T-helper 2 cell treated with Interferon-gamma antibody and Interleukin-4, amounts not matched to agents 100 ng/mL and 5 ng/mL, for 36 hours (primary cell): ENCODE measurements around the gene EMP3. TPM values are rescaled to one million over a fixed set of nuclear protein-coding genes. Genes with fewer than 3 reads are reported as not detected.

Experiments
- intact Hi-C: fragments of 100-400 bp; cut with micrococcal nuclease; formaldehyde crosslinking; loops from one replicate; pipeline ENCODE4 v1.15.1; 2023
- total RNA-seq: library from RNA; stranded (reverse); gene quantifications from 2 replicates; pipeline ENCODE4 v1.2.3, GENCODE V29; 2022

The EMP3 gene, protein sequence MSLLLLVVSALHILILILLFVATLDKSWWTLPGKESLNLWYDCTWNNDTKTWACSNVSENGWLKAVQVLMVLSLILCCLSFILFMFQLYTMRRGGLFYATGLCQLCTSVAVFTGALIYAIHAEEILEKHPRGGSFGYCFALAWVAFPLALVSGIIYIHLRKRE
- total RNA-seq, result 423 and 425 TPM in 2 replicates

DNA sequence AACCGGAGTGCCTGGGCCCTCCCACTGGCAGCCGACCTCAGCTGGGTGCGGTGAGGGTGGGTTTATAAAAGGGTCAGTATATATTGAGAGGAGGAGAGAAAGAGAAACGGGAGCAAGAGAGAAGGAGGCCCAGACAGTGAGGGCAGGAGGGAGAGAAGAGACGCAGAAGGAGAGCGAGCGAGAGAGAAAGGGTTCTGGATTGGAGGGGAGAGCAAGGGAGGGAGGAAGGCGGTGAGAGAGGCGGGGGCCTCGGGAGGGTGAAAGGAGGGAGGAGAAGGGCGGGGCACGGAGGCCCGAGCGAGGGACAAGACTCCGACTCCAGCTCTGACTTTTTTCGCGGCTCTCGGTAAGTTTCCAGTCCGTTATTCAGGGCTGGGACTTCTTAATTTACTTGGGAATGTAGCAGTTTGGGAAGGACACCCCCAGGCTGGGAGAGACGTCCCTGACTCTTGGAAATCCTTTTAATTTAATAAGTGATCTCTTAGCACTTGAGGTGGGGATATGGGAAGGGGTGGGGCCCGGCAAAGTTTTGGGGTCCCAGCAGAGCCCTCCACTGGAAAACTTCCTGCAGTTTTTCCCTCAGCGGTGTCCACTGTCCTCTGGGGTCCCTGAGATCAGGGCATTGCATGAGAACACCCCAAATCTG lies at the start of gene EMP3:
EMP3 (plus strand) TSS at position 288 of the 646 bp plus-strand sequence. CDS start 1,293 bp downstream, outside the sequence.
- intact Hi-C loops, result no loop called here

DNA sequence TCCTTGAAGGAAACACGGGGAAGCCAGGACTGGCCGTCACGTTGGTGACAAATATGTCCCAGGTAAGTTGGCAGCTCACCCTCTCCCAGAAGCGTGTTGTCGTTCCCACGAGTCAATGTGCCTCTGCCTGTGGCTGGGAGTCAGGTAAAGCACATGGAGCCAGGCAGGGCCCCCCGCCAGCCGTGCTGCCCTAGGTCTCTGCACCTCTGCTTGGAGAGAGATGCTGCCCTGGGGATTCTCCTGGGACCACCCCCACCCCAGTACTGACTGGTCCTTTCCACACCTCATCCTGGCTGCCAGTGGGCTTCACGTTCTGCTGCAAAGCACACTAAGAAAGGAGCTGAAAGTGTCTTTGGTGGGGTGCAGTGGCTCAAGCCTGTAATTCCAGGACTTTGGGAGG lies 45.6 kb upstream of the EMP3 start:
- intact Hi-C loops, result no loop called here

DNA sequence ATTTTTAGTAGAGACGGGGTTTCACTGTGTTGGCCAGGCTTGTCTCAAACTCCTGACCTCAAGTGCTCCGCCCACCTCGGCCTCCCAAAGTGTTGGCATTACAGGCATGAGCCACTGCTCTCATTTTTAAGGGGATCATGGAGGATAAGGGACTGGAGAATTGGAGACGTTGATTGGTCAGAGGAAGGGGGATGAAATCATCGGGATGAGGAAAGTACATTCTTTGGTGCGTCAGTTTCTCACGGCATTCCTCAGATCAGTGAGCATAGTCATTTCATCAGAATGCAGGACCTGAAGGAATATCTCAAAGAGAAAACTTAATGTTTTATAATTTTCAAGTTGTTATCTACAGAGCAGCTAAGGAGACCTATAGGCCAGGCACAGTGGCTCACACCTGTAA lies 41.4 kb upstream of the EMP3 start:
- intact Hi-C loops, result no loop called here

DNA sequence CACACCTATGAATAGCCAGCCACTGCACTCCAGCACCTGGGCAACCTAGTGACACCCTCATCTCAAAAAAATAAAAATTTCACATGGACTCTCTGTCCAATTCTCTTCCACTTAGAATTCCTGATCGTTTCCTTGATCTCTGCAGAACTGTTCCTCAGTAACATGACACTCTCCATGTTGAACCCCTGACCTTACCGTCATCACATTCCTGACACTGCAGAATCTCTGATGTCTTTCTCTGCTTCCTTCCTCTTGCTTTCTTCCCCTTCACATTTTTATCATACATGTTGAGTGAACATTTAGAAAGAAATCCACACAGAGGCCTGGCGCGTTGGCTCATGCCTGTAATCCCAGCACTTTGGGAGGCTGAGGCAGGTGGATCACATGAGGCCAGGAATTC lies 40.5 kb upstream of the EMP3 start:
- intact Hi-C loops, result no loop called here

DNA sequence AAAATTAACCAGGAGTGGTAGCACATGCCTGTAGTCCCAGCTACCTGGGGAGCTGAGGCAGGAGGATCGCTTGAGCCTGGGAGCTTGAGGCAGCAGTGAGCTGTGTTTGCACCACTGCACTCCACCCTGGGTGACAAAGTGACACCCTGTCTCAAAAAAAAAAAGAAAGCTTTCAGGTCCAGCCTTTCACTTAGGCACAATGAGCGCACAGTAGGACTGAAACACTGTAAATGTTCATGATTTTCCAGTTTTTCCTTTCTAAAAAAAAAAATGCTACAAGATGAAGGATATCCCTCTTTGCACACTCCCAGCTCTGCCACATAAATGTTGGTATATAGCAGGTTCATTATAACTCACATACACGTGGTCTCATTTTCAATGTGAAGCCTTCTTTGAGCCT lies 37.6 kb upstream of the EMP3 start:
- intact Hi-C loops, result no loop called here

DNA sequence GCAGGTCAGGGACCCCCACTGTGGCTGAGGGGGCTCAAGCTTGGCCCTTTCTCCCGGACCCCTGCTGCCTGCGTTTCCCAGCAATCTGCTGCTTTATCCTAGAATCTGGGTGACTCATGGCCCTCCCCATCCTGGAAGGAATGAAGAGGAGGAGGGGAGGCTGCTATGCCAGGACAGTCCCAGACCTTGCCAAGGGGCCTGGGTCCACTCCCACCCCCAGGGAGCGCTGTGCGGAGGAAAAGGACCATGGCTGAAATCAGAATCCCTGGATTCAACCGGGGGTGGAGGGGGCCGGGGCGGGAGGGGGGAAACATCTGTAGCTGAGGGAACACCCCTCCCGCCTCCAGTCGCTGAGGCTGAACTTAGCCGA lies 35.0 kb upstream of the EMP3 start:
- intact Hi-C loops, result no loop called here

DNA sequence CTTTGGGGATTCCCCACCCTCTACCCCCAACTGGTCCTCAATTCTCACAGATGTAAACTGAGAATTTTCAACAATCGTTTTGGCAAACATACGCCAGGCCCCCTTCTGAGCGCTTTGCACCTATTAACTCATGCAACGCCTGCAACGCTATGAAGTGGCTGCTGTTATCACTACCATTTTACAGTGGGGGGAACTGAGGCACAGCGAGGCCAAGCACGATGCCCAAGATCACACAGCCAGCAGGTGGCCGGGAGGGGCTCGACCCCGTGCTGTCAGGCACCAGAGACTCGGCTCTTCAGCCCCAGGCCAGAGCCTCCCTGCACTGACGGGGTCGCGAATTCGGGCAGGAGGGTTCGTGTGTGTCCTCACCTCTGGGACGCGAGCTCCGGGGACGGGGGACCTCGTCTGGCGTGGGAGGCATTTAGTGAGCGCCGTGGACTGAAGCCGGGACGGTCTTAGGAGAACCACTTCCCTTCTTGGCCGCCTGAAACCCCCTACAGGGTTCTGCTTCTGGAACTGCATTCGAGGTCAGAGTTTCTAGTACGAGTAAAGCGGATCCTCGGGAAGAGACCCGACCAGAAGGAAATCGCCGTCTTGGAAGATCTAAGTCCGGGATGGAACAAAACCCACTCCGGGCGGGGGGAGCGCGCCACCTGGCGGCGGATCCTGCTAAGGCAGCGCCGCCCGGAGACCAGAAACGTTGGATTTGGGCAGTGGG lies 34.4 kb upstream of the EMP3 start:
- intact Hi-C loops, result loop anchor here (1.0 kb wide), 1 partner anchor 24 kb away; no protein-coding TSS in a partner anchor

DNA sequence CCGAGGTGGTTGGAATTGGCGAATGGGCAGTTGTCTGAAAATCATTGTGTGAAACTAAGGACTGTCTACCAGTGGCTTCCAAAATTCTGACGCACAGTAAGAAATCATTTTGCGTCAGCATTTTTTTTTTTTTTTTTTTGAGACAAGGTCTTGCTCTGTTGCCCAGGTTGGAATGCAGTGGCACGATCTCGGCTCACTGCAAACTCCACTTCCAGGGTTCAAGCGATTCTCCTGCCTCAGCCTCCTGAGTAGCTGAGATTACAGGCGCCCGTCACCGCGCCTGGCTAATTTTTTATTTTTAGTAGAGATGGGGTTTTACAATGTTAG lies 33.9 kb upstream of the EMP3 start:
- intact Hi-C loops, result loop anchor here (1.0 kb wide), 1 partner anchor 24 kb away; no protein-coding TSS in a partner anchor

DNA sequence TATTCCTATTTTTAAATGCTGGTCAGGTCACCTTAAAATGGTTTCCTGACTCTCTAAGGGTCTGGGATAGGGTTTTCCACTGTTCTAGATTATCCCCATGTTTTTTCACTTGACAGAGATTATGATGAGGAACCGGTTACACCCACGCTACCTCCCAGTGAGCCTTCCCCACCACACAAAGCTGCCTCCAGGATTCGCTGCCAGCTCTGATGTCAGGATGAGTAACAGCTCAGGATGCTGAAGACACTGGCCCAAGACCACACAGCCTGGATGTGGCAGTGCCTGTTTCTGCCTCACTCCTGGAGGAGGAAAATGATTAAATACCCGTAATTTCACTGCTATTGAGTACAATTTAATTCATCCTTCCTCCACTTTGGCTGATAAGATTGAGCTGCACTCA lies 32.6 kb upstream of the EMP3 start:
- intact Hi-C loops, result no loop called here

DNA sequence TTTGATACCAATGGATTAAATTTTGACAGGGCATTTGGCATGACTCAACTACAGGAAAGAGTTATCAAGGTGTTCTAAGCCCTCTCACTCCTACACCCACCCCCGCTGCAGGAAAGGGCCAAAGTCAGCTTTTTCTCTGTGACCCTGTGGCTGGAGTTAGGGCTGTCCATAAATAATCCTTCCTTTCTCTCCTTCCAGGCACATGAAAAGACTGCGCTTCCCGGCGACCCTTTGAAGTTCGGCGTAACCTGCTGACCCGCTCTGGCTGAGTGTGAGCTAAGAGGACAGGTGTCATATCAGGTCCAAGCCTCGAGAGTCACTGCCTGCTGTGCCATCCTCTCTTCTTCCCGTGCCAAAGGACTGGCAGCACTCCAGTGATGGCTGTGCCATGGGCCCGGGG lies 29.9 kb upstream of the EMP3 start:
- intact Hi-C loops, result no loop called here

DNA sequence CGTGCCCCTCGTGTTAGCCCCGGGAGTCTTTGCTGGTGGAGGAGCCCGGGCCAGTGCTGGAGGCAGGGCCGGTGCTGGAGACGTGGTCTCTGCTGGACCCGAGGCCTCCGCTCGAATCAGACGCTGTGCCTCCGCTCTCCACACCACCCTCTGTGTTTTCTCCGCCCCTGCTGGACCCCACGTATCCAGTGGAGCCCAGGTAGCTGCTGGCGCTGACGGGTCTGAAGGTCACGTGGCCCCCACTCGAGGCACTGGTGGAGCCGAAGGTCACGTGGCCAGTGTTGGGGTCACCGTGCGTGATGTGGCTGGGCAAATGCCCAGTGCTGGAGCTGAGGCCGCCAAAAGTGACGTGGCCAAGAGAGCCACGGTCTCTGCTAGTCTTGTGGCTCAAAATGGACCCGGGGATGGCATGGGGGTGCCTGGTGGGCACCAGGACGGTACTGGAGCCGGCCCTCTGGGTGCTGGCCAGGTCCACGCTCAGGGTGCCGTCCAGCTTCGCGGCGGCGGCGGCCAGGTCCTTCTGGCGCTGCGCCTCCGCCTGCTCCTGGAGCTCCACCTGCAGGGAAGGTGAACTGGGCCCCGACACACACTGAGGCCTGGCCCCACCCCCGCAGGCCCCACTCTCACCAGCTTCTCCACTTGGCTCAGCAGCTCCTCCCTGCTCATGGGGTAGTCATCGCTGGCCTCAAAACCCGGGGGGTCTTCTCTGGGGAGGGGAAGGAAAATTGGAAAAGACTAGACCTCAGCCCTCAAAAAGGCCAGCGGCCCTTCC lies 28.2 kb upstream of the EMP3 start:
- intact Hi-C loops, result no loop called here

DNA sequence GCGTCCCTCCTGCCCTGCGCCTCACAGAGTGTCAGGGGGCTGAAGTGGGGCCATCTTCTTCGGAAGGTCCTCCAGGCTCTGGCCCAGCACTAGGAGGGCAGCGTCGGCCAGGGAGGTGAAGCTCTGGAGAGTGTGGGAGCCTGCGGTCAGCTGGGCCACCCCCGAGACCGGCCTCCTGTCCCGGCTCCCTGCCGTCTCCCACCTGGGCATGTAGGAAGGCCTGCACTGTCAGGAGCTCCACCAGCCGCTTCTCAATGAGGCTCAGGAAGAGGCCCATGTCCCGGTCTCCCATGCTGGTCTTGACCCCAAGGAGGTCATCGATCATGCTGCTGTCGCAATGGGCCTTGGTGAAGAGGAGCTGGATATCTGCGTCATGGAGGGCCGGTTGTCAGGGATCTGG lies 27.4 kb upstream of the EMP3 start:
- intact Hi-C loops, result no loop called here

DNA sequence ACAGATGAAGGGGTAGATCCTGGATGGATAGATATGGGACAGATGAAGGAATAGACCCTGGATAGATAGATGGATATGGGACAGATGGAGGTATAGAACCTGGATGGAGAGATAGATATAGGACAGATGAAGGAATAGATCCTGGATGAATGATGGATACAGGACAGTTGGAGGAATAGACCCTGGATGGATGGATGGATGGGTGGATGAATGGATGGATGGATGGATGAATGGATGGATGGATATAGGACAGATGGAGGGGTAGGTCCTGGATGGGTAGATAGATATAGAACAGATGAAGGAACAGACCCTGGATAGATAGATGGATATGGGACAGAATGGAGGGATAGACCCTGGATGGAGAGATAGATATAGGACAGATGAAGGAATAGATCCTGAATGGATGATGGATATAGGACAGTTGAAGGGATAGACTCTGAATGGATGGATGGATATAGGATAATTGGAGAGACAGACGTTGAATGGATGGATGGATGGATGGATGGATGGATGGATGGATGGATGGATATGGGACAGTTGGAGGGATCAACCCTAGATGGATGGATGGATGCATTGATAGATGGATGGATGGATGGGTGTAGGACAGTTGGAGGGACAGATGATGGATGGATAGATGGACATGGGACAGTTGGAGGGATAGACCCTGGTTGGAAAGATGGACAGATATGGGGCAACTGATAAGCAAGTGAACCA lies 23.3 kb upstream of the EMP3 start:
- intact Hi-C loops, result no loop called here

DNA sequence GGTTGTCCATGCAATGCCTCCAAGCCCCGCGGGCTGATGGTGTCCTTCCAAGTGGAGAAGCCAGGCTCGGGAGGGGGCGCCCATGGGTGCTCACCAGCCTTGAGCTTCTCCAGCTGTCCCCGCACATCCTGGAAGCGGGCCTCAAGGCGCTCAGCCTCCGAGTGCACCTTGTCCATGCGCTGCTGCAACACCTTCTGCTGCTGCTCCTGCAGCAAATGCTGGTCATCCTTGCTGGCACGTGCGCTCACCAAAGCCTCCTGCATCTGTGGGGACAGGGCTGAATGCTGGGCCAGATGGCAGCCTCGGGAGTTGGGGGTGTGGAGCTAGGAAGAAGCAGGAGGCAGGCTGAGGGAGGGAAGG lies 22.8 kb upstream of the EMP3 start:
- intact Hi-C loops, result no loop called here

DNA sequence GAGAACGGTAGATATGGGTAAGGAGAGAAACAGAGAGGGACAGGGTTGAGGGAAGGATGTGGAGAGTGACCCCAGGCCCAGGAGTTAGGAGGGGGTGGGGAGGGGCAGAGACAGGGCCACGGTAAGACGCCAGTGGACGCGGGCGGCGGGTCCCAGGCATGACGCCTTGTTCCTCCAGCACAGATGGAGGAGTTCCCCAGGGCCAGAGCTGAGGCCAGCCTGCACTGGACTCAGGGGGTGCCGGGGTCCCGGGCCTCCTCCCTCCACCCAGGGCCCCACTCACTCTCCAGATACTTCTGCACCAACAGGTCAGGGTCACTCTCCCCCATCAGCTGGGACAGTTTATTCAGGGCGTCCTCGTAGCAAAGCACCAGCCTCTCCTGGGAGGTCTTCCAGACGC lies 22.0 kb upstream of the EMP3 start:
- intact Hi-C loops, result no loop called here

DNA sequence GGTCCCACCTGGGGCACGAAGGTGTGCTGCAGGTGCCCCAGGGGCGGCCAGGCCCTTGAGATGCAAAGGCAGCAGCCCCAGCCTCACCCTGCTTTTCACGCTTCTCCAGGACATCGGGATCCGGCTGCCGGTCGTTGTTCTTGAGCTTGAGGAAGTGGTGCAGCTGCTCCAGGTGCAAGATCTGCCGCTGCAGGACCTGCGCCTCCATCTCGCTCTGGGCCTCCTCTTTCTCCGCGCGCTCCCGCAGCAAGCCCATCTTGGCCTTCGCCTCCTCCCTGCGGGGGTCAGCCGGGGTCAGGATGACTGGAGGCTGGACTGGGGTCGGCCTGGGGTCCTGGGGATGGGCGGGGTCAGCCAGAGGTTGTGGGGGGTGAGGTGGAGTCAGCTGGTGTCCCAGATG lies 21.5 kb upstream of the EMP3 start:
- intact Hi-C loops, result no loop called here

DNA sequence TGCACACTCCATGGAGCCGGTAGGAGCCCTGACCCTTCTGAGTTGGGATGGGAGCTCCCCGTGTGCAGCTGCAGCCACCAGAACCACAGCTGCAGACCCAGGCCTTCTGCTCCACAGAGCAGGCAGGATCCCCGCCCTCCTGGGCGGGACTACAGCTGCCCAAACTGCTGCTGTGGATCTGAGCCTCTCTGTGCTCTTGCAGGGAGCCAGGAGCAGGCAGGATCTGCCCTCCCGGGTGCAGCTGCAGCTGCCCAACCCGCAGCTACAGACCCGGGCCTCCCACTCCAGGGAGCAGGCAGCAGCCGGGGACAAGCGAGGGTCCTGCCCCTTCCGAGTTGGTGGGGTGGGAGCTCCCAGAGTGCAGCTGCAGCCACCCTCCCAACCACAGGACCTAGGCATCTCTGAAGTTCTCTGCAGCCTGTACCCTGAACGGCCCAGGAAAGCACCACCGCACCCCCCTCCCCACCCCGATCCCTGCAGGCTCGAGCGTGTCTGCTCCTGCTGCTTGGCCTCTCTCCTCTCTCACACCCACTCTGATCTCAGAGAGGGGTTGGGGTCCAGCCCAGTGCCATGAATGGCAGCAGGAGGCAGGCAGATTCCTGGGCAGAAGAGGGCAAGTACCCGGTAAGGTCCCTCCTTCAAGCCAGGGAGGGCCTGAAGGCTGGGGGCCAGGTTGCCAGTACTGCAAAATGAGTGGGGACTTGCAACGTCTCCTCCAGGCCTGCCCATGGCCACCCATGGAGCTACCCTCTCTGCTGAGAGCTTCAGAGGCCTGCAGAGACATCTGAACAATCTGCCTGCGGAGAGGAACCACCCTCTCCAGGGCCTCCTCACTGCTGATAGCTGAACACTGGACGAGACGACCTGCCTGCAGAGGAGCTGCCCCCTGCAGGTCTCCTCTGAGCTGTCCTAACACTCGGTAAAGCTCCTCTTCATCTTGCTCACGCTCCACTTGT lies 16.4 kb upstream of the EMP3 start:
- intact Hi-C loops, result no loop called here

DNA sequence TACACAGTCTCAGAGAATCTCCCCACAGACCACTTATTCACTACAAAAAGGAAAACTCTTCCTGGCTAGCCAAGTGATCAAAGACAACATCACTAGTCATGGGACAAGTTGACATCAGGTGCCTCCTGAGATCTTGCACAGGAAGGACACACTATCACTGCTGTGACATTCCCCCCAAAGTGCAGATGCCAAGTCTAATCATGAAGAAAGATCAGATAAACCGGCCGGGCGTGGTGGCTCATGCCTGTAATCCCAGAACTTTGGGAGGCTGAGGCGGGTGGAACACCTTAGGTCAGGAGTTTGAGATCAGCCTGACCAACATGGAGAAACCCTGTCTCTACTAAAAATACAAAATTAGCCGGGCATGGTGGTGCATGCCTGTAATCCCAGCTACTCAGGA lies 15.6 kb upstream of the EMP3 start:
- intact Hi-C loops, result loop anchor here (10.0 kb wide), 1 partner anchor 275 kb away; no protein-coding TSS in a partner anchor

DNA sequence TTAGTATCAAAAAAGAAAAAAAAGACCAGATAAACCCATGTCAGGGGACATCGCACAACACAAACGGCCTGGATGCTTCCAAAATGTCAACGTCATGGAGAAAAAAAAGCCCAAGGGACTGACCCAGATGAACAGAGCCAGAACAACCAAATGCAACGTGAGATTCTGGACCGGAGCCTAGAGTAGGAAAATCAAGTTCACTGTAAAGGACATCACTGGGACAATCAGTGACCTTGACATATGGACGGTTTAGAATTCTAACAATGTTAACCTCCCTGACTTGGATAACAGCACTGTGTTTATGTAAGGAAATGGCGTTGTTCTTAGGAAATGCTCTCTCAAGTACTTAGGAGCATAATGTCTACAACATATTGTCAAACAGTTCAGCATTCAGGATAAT lies 15.1 kb upstream of the EMP3 start:
- intact Hi-C loops, result loop anchor here (10.0 kb wide), 1 partner anchor 275 kb away; no protein-coding TSS in a partner anchor

DNA sequence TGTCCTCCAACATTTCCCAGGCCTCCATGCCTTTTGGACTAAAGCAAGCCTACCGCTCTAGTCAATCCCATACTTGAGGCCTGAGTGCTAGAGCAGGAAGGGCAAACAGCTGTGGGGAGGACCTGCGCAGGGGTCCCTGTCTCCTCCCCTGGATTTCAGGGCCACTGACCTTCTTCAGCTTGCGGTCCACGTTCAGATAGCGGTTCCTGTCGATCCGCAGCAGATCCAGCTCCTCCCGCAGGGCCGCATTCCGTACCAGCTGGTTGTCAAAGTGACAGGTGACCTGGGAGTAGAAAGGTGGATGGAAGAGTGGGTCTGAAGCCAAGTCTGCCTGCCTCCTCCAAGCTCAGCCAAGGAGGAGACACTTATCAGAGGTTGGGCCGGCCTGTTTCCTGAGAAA lies 14.0 kb upstream of the EMP3 start:
- intact Hi-C loops, result loop anchor here (10.0 kb wide), 1 partner anchor 273 kb away; no protein-coding TSS in a partner anchor
